Stomach (tissue), 4 donors: ENCODE data around the gene ITPR1.

Source experiments
- CTCF ChIP-seq, 7 experiments: fragments of 450-650 bp in 4 of 7; fragments of 200-600 bp in 3 of 7; sonication (generic) in 3 of 7; IDR thresholded peaks; one replicate each; pipeline ENCODE4 v1.5.1; 2016 to 2019; ENCODE audit warnings: antibody characterized with exemption in 7 of 7, control low read depth in 2 of 7, mild to moderate bottlenecking in 1 of 7
- EP300 ChIP-seq: sonication (generic); formaldehyde crosslinking; IDR thresholded peaks from one replicate; pipeline ENCODE4 v1.6.1; 2017; ENCODE audit warnings: antibody characterized with exemption
- POLR2A ChIP-seq, 4 donors: fragments of 450-650 bp; IDR thresholded peaks; one replicate each; pipeline ENCODE4 v1.6.1; 2016; ENCODE audit warnings: antibody characterized with exemption in 4 of 4, control low read depth in 2 of 4, mild to moderate bottlenecking in 1 of 4, moderate library complexity in 1 of 4
- POLR2AphosphoS5 ChIP-seq, 3 donors: sonication (generic); formaldehyde crosslinking; IDR thresholded peaks; one replicate each; pipeline ENCODE4 v1.6.1; 2016; ENCODE audit warnings: antibody characterized with exemption in 3 of 3

- TF ChIP-seq CTCF (IDR thresholded peaks at IDR 0.05): no peak
- TF ChIP-seq EP300: no peak
- TF ChIP-seq POLR2A (IDR thresholded peaks at IDR 0.05): no peak
- no peak for TF ChIP-seq POLR2AphosphoS5 (IDR thresholded peaks at IDR 0.05)
Observed at GRCh38 chr3:4491855-4492207, 1.3 kb upstream of the ITPR1 start.
